PC-9 (cell line): ENCODE measurements around the gene COL1A2.

Experiments
- EZH2 ChIP-seq: fragments of 200-600 bp; sonication (generic); IDR thresholded peaks from 2 replicates; pipeline ENCODE4 v1.8.0; 2017; ENCODE audit warnings: antibody characterized with exemption, low read depth
- TF ChIP-seq, protein P1 (sequence below): fragments of 200-600 bp; sonication (generic); conservative IDR thresholded peaks from 2 replicates; pipeline ENCODE4 v1.6.1; 2017; ENCODE audit warnings: mixed run types, antibody characterized with exemption, mild to moderate bottlenecking, moderate library complexity

DNA sequence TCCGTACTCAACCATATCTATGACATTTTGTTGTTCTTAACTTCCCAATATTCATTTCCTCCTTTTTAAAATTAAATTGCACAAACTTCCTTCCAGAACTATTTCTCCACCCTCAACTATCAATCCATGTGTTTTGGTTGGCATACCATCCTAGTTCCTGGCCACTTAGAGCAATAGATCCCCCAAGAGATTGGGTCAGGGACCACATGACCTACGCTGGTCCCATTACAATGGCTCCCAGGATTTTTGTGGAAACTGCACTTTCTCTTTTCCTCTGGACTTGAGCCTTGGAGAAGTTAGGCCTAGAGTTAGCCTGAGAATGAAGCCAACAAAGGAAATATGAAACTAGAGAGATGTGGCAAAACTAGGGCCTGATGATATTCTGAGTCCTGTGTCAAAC lies 59.2 kb downstream of the COL1A2 start:
- no peak for TF ChIP-seq EZH2
- TF ChIP-seq, protein P1, sequence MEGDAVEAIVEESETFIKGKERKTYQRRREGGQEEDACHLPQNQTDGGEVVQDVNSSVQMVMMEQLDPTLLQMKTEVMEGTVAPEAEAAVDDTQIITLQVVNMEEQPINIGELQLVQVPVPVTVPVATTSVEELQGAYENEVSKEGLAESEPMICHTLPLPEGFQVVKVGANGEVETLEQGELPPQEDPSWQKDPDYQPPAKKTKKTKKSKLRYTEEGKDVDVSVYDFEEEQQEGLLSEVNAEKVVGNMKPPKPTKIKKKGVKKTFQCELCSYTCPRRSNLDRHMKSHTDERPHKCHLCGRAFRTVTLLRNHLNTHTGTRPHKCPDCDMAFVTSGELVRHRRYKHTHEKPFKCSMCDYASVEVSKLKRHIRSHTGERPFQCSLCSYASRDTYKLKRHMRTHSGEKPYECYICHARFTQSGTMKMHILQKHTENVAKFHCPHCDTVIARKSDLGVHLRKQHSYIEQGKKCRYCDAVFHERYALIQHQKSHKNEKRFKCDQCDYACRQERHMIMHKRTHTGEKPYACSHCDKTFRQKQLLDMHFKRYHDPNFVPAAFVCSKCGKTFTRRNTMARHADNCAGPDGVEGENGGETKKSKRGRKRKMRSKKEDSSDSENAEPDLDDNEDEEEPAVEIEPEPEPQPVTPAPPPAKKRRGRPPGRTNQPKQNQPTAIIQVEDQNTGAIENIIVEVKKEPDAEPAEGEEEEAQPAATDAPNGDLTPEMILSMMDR: no peak
